Gastrocnemius medialis (tissue), 4 donors: ENCODE measurements around the gene KAZN. TPM values are rescaled to one million over a fixed set of nuclear protein-coding genes. Genes with fewer than 3 reads are reported as not detected.

Experiments
- ATAC-seq, 2 donors: fragments of 150-250 bp; one replicate each; pipeline ENCODE4 v1.9.1; 2016
- DNase-seq, 2 donors: peaks; one replicate each; pipeline ENCODE4 v3.0.0-alpha.2; 2019
- H3K27ac ChIP-seq, 4 donors: fragments of 200-600 bp; sonication (generic); 1 replicate in 1 of 4; 2 replicates in 3 of 4; pipeline ENCODE4 v1.5.1; 2016 to 2018; ENCODE audit warnings: mild to moderate bottlenecking in 2 of 4, moderate library complexity in 1 of 4
- H3K27me3 ChIP-seq, 3 donors: fragments of 200-600 bp; sonication (generic) in 2 of 3; 1 replicate in 1 of 3; 2 replicates in 2 of 3; pipeline versions ENCODE4 v1.5.1 to v1.6.0; 2016 to 2019; ENCODE audit warnings: mild to moderate bottlenecking in 1 of 3, moderate library complexity in 1 of 3
- H3K36me3 ChIP-seq, 2 donors: fragments of 200-600 bp; sonication (generic) in 1 of 2; one replicate each; pipeline ENCODE4 v1.5.1; 2017 to 2018
- H3K4me1 ChIP-seq, 2 donors: fragments of 200-600 bp; sonication (generic) in 1 of 2; one replicate each; pipeline ENCODE4 v1.5.1; 2016 to 2017; ENCODE audit warnings: mild to moderate bottlenecking in 2 of 2
- H3K4me3 ChIP-seq, 4 donors: fragments of 200-600 bp; sonication (generic) in 3 of 4; 1 replicate in 1 of 4; 2 replicates in 3 of 4; pipeline ENCODE4 v1.5.1; 2016 to 2019; ENCODE audit warnings: mild to moderate bottlenecking in 2 of 4
- H3K9me3 ChIP-seq, 3 donors: fragments of 200-600 bp; sonication (generic) in 2 of 3; 1 replicate in 1 of 3; 2 replicates in 2 of 3; pipeline ENCODE4 v1.5.1; 2016 to 2019
- CTCF ChIP-seq, 5 experiments: fragments of 450-650 bp in 3 of 5; fragments of 200-600 bp in 2 of 5; sonication (generic) in 2 of 5; IDR thresholded peaks in 4 of 5; conservative IDR thresholded peaks in 1 of 5; 1 replicate in 4 of 5; 2 replicates in 1 of 5; pipeline ENCODE4 v1.5.1; 2016 to 2019; ENCODE audit warnings: antibody characterized with exemption in 5 of 5, mild to moderate bottlenecking in 3 of 5, moderate library complexity in 3 of 5
- POLR2A ChIP-seq, 2 donors: fragments of 450-650 bp; IDR thresholded peaks; one replicate each; pipeline ENCODE4 v1.6.1; 2017; ENCODE audit warnings: antibody characterized with exemption in 2 of 2, mild to moderate bottlenecking in 2 of 2, moderate library complexity in 2 of 2
- in situ Hi-C, 4 donors: fragments of 200-750 bp; cut with MboI; loops; one replicate each; pipeline versions ENCODE4 v1.15.0 to v1.8.0; 2017; ENCODE audit warnings: low sequenced_read_pairs in 4 of 4
- intact Hi-C: fragments of 100-400 bp; cut with DNase I; formaldehyde crosslinking; loops from one replicate; pipeline ENCODE4 v1.15.1; 2023; ENCODE audit warnings: low total_unique reads
- total RNA-seq, 4 donors: library from RNA; depleted of rRNA; stranded (reverse); fragments of >200 nt; gene quantifications; one replicate each; pipeline versions ENCODE4 v1.1.0 to v1.2.3, GENCODE V29; 2016

KAZN gene
- total RNA-seq, 4 donors from 2014 or later: 0.05 to 2.2 (median 1.00) TPM

DNA sequence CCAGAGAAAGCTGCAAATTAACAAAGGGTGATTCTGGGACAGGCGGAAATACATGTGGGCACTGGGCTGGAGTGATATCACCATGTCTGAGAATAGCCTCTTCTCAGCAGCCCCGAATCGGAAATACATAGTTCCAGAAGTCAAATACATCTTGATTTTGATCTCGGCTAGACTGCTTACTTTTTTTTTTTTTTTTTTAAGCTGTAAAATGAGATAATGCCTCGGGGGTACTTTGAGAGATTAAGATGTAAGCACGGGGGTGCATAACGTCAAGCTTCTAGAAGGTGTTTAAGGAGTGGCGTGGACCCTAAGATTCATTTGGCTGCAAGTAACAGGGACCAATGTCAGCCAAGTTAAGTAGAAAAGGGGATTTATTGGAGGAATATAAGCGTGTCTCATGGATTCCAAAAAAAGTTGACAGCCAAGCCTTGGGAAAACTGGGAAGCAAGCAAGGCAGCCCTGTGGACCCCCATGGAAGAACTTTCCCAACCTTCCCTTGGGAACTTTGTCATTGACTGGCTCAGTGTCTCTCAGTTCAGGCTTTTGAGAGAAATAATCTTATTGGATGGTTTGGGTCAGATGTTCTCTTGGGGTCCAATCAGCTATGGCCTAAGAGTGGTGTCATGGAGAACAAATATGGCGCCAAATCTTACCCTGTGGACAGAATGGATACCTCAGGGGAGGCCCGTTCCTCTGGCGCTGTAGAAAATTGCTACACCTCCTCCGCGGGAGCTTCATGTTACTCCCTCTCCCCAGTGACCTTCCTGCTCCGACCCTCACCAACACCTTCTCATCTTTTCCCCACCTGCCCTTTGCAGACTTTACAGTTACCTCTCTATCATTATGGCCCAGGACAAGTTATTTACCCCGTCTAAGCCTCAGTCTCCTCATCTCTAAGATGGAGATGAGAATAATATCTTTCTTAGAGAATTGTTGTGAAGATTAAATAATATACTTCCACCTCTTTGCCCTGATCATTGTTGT lies 186.6 kb downstream of the KAZN start:
- Histone ChIP-seq H3K9me3 (no peaks in the 10 kb centered on the region), H3K4me1 (no peaks in the 10 kb centered on the region), H3K36me3 (no peaks in the 10 kb centered on the region), H3K27ac (no peak overlapping the region), H3K4me3 (no peak overlapping the region), H3K27me3 (peaks cover 0 to 2% (median 0%) of the 10 kb centered on the region in 3 donors)
- DNase-seq: no peak
- no peak for ATAC-seq
- in situ Hi-C loops (no loop called here), intact Hi-C loops (no loop called here)
- TF ChIP-seq POLR2A (IDR thresholded peaks at IDR 0.05) (no peak), CTCF (IDR thresholded peaks at IDR 0.05 in 4 of 5, conservative IDR thresholded peaks at IDR 0.05 in 1 of 5) (no peak)

- no peak for TF ChIP-seq CTCF (IDR thresholded peaks at IDR 0.05 in 4 of 5, conservative IDR thresholded peaks at IDR 0.05 in 1 of 5)
- TF ChIP-seq POLR2A (IDR thresholded peaks at IDR 0.05): no peak
- no peak for DNase-seq
- Histone ChIP-seq H3K27me3 (peaks cover 0 to 2% (median 0%) of the 10 kb centered on the region in 3 donors), H3K27ac (no peak overlapping the region), H3K4me1 (no peaks in the 10 kb centered on the region), H3K9me3 (no peaks in the 10 kb centered on the region), H3K36me3 (no peaks in the 10 kb centered on the region), H3K4me3 (no peak overlapping the region)
- in situ Hi-C loops (no loop called here), intact Hi-C loops (no loop called here)
- ATAC-seq: no peak
Measured at GRCh38 chr1:14786109-14786675, 187.7 kb downstream of the KAZN start.

- H3K27me3 ChIP-seq: peaks cover 0 to 2% (median 0%) of the 10 kb centered on the region in 3 donors
- H3K9me3 ChIP-seq: no peaks in the 10 kb centered on the region
- TF ChIP-seq POLR2A (IDR thresholded peaks at IDR 0.05) (no peak), CTCF (IDR thresholded peaks at IDR 0.05 in 4 of 5, conservative IDR thresholded peaks at IDR 0.05 in 1 of 5) (no peak)
- DNase-seq (no peak), ATAC-seq (no peak)
- H3K4me1 ChIP-seq: no peaks in the 10 kb centered on the region
- intact Hi-C loops (no loop called here), in situ Hi-C loops (no loop called here)
- no peak overlapping the region for H3K27ac ChIP-seq
- H3K36me3 ChIP-seq: no peaks in the 10 kb centered on the region
- no peak overlapping the region for H3K4me3 ChIP-seq
Measured at GRCh38 chr1:14786681-14787080, 188.2 kb downstream of the KAZN start.

DNA sequence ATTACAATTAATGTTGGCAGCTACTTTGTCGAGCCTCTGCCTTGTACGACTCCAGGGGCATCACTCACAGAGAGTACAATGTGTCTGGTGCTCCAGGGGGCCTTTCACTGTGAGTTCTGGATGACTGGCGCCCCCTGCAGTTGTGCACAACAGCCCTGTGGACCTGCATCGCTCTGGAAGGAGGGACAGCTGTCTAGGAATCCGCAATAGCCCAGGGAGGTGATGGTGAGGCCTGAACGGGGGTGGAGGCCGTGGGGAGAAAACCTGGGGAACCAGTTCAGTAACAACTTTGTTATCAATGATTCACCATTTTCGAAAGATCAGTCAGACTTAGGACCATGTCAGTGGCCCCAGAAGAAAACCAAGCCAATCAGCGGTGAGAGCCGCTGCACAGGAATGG lies 189.1 kb downstream of the KAZN start:
- ATAC-seq (no peak), DNase-seq (no peak)
- Histone ChIP-seq H3K4me1 (no peaks in the 10 kb centered on the region), H3K4me3 (no peak overlapping the region), H3K9me3 (no peaks in the 10 kb centered on the region), H3K27me3 (peaks cover 0 to 2% (median 0%) of the 10 kb centered on the region in 3 donors), H3K27ac (no peak overlapping the region), H3K36me3 (no peaks in the 10 kb centered on the region)
- no peak for TF ChIP-seq POLR2A (IDR thresholded peaks at IDR 0.05)
- in situ Hi-C loops: no loop called here
- intact Hi-C loops: no loop called here

DNA sequence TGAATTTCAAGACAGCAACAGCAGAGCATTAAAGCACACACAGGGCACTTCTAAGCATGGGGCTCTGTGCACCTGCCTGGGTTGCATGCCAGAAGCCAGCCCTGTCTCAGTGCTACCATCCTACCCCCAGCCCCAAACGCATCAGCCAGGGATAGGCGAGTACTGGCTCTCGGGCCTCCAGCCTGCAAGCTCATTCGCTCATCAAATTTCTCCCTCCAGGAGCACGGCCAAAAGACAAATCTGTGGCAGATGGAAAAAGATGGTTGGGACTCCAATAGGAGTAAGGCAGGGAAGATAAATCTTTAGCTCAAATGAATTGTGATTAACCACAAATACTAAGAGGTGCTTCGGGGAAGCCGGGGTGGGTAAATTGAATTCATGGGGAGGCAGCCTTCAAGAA lies 189.6 kb downstream of the KAZN start:
- no peaks in the 10 kb centered on the region for H3K4me1 ChIP-seq
- DNase-seq (no peak), ATAC-seq (no peak)
- in situ Hi-C loops: no loop called here
- H3K27ac ChIP-seq: no peak overlapping the region
- intact Hi-C loops: no loop called here
- H3K27me3 ChIP-seq: peaks cover 0 to 2% (median 0%) of the 10 kb centered on the region in 3 donors
- no peak for TF ChIP-seq POLR2A (IDR thresholded peaks at IDR 0.05)
- TF ChIP-seq CTCF (IDR thresholded peaks at IDR 0.05 in 4 of 5, conservative IDR thresholded peaks at IDR 0.05 in 1 of 5): no peak
- no peaks in the 10 kb centered on the region for H3K9me3 ChIP-seq
- H3K36me3 ChIP-seq: no peaks in the 10 kb centered on the region
- no peak overlapping the region for H3K4me3 ChIP-seq
